ENCODE data around the gene TEAD4.
A peak's percentile ranks its signal among the peaks of the same experiment; 100 is the strongest.

TEAD4 gene

GRCh38 chr12:2960996-2961616 lies 1.9 kb downstream of the TEAD4 start:
- no peak for DNase-seq

GRCh38 chr12:2961705-2962104 lies 2.5 kb downstream of the TEAD4 start:
- no peak for DNase-seq

DNA sequence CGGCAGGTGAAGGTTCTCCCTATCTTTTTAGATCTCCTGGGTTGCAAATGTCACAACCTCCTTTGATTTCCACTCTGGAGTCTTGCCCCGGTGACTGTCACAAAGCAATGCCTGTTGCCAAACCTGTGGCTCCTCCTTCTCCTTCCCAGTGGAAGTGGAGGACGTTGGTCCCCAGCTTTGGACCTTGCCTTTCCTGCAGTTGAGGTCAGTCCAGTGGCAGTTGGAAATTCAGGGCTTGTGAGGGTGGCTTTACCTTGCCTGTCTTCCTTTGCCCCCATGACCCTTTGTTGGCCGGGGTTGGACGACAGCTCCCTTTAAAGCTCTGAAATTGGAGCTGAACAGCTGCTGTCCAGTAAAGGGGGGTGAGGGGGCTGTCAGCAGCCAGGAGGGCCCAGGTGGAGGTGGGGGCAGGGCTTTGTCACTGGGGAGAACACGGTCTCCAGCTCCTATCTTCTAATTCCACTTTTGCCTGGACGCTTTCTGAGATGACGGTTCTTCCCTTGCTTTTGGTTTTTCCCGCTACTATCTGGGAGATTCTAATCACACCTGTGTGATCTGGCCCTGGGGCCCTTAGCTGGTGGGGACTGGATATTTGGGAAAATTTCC lies 4.1 kb downstream of the TEAD4 start:
- DNase-seq: no peak

GRCh38 chr12:2963760-2964292 lies 4.6 kb downstream of the TEAD4 start:
- DNase-seq: no peak

DNA sequence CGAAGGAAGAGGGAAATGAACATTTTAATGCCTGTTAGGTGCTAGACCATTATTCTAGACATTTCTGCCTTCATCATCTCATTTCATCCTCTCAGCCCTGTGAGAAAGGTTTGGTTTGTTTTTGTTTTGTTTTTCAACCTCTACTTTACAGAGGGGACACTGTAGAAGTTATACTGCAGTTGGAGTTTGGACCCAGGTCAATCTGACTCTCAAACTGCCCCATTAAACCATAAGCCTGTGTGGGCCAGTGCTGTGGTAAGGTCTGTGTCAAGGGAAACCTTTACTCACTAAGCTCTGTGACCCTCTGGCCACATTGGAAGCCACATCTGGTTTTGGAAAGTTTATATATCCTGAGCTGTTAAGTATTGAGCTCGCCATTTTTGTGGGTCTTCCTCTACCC lies 8.5 kb downstream of the TEAD4 start:
- DNase-seq: no peak

DNA sequence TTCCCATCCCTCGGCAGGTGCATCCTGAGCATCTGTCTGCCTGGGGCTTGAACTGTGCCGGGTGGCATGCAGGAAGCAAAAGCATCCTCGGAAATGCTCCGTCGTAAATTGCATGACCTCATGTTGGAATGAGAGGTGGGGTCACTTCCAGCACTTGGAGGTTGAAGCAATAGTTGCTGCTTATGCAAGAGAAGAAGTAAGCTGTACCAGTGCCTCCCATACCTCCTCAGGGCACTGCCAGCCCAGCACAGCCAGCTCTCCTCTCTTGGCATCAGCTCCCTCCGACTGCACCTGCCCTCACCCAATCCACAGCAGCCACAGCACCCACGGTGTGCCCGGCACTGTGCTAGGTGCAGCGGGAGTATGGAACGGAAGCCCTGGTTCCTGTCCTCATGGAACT lies 11.5 kb downstream of the TEAD4 start:
- no peak for DNase-seq

DNA sequence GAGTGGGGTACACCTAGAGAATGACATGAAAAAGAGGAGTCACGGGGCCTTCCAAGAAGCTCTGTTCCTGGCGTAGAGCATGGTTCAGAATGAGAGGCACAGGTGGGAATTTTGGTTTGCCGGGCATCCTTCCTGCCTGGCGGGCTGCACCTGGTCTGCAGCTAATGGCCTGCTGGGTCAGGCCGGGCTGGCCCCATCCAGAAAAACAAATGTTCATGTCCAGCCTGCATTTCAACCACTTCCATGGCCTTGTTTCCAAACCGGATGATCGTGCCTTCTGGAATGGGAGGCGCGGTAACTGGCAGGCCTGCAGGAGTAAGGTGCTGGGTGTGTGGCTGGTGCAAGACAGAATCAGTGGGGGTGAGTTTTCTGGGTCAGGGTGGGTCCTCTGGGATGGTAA lies 14.4 kb downstream of the TEAD4 start:
- DNase-seq: no peak

- no peak for DNase-seq
Measured at GRCh38 chr12:2974560-2974971, 15.4 kb downstream of the TEAD4 start.

DNA sequence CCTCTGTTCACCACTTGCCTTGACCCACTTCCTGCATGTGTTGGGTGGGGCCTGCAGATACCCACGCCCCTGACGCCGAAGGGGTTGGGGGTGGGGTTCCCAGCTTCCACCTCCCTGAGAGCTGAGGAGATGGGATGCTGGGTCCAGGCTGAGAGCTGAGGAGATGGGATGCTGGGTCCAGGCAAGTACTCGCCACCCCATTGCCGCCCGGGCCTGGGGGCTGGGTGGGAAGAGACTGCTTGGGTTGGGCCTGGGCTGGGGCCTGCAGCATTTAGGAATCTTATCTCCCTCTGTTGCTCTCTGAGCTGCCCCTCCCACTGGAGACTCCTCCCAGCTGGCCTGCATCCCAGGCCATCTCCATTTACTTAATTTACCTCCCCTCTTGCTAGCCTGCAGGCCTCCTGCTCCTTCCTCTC lies 17.4 kb downstream of the TEAD4 start:
- DNase-seq: no peak

GRCh38 chr12:2977776-2978175 lies 18.6 kb downstream of the TEAD4 start:
- DNase-seq: no peak

DNA sequence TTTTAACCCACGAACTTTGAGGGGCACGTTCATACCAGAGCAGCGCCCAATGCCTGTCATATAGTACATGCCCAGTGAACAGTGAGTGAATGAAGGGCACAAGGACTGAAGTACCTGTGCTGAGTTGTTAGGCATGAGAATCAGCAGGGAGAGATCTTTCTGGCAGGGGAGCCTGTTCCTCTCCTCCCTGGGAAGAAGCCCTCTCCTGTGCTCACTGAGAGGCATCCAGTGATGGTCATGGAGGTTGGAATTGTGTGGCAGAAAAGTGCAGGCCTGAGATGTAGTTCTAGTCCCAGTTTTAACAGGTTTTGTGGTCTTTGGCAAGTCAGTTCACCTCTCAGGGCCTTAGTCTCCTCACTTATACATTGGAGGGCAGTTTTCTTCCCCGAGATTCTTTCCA lies 20.6 kb downstream of the TEAD4 start:
- DNase-seq: no peak

- no peak for DNase-seq
Measured at GRCh38 chr12:2980630-2981029, 21.4 kb downstream of the TEAD4 start.

GRCh38 chr12:2982361-2982760 lies 23.2 kb downstream of the TEAD4 start:
- DNase-seq: no peak

GRCh38 chr12:2984249-2984648 lies 25.1 kb downstream of the TEAD4 start:
- no peak for DNase-seq

DNA sequence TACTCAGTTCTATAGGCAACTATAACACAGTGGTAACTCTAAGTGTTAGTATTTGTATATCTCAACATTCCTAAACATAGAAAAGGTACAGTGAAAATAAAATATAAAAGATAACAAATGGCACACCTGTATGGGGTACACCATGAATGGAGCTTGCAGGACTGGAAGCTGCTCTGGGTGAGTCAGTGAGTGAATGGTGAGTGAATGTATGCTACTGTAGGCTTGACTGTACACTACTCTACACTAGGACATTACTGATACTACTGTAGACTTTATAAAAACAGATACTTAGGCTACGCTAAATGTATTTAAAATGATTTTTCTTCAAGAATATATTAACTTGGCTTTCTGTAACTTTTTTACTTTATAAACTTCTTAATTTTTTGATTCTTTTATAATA lies 25.5 kb downstream of the TEAD4 start:
- DNase-seq: no peak

- DNase-seq: no peak
Measured at GRCh38 chr12:2986876-2987275, 27.7 kb downstream of the TEAD4 start.

DNA sequence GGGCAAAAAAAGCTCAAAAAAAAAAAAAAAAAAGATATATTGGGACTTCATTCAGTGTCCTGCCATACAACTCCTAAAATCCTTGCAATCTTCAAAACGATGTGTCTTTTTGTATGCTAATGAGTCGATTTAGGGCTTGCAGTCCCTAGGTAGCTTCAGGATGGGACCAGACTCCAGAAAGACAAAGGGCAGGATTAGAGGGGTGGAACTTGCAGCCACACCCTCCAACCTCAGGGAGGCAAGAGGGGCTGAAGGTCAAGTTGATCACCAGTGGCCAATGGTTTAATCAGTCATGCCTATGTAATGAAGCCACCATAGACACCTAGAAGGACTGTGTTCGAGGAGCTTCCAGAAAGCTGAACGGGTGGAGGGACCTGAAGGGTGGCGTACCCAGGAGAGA lies 29.3 kb downstream of the TEAD4 start:
- no peak for DNase-seq

DNA sequence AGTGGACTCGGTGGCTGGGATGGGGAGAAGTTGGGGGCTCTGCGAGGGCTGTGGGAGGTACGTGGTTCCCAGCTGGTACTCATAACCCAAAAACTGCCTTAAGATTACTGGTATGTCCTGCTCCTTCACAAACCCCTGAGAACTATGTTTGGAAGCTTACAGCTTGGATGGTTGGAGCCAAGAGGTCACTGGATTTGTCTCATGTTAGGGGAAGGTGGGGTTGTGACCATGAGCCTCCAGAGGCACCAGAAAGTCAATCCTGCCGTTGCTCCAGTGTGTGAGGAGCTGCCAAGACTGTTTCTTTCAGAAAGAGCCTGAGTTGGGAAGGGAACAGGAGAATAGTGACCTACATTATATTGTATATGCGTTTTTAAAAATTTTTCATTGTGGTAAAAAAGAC lies 33.5 kb downstream of the TEAD4 start:
- no peak for DNase-seq

DNA sequence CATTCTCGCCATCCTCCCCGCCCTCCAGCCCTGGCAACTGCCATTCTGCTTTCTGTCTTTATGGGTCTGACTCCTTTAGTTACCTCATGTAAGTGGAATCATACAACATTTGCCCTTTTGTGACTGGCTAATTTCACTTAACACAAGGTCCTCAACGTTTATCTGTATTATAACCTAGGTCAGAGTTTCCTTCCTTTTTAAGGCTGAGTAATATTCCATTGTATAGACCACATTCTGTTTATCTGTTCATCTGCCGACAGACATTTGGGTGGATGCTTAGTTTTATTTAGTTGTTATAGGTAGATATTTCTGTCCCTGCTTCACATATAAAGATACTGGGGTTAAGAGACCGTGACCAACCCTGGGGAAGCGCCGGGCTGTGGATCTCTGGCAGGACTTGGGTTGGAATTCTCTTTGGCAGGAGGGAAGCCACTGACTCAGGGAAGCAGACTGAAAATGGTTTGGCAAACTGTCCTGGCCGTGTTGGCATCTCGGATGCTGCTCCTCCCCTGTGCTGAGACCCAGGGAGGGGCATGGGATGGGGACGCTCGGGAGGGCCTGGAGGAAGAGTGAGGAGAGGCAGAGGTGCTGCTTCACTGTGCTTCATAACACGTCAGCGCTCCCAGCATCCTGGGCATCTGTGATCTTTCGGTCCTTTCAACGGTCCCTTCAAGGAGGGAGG lies 38.9 kb downstream of the TEAD4 start:
- DNase-seq: no peak

GRCh38 chr12:2998789-2999264 lies 39.6 kb downstream of the TEAD4 start:
- peak in 1 of 2 donors; percentile 7 for DNase-seq

GRCh38 chr12:2999265-2999841 lies 40.2 kb downstream of the TEAD4 start:
- DNase-seq: no peak

DNA sequence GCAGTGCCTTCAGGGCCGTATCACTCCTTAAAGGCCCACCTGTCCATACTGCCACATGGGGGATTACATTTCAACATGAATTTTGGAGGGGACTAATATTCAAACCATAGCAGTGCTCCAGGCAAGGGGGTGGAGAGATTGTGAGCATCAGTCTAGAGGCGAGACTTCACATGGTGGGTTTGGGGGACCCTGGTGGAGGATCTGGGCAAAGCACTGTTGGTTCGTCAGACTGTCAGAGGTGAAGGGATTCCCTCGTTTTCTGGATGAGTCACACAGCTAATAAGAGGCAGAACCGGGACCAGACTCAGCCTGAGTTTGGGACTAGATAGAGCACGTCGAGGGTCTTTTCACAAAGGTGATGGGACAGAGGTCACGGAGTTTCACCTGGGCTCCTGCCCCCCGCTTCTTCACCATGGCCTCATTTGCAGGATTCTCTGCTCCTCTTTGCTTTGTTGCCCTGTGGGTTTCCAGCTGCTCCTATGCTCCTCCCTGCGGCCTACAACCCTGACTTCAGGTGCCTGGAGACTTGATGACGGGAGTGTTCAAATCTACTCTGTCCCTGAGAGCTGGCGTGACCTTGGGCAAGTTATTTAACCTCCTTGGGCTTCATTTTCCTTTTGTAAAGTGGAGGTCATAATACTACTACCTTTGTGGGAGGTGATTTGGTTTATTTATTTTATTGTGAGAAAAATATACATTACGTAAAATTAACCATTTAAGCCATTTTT lies 41.5 kb downstream of the TEAD4 start:
- no peak for DNase-seq

DNA sequence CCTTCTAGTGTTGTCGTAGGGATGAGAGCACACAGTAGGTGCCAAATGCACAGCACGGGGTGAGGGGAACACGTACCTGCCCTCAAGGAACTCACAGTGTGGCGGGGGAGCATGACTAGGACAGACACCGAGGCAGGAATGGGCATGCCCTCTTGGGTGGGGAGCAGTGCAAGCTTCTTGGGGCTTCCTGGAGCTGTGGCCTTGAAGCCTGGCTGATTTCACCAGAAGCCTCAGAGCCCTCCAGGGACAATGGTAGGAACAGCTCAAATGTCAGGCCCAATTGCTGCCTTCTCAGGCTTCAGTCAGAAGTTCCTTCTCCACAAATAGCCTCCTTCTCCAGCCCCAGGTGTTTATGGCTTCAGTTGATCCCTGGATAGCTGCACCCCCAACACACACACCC lies 43.4 kb downstream of the TEAD4 start:
- DNase-seq: no peak
